Stimulated activated CD4-positive, alpha-beta T cell treated with anti-CD3 and anti-CD28 coated beads, Interleukin-1b, Interleukin-23, amount 100 ng/mL, for 1 hour (primary cell): Measurements from ENCODE around the gene PTCH1.

Experiments used
- DNase-seq, 2 donors: peaks; one replicate each; pipeline ENCODE4 v3.0.0-alpha.2; 2020; ENCODE audit warnings: low read depth in 2 of 2

Gene PTCH1

GRCh38 chr9:95406121-95406520 lies 110.7 kb downstream of the PTCH1 start:
- no peak for DNase-seq

- DNase-seq, result no peak
These were observed 117.5 kb downstream of the PTCH1 start for GRCh38 chr9:95399261-95399660.
